Activated CD4-positive, alpha-beta memory T cell treated with anti-CD3 and anti-CD28 coated beads, Interleukin-2, amount 10 ng/mL, durations not matched to agents 7 days and 5 days (primary cell): ENCODE data around the gene RFC3. TPM values are rescaled to one million over a fixed set of nuclear protein-coding genes. Genes with fewer than 3 reads are reported as not detected.

Experiments
- CTCF ChIA-PET: fragments of 350-600 bp; sonication (Branson Sonifier 250); formaldehyde crosslinking; loops from one replicate; lab custom pipeline; 2021; ENCODE audit warnings: antibody characterized with exemption, inconsistent platforms; lab: Charles Lee
- POLR2A ChIA-PET: fragments of 350-600 bp; sonication (Branson Sonifier 250); formaldehyde crosslinking; loops from one replicate; lab custom pipeline; 2021; ENCODE audit warnings: antibody characterized with exemption; lab: Charles Lee
- DNase-seq: peaks from one replicate; pipeline ENCODE4 v3.0.0-alpha.2; 2020
- H3K27ac Mint-ChIP-seq: one replicate; pipeline ENCODE4 v1.8.0; 2021; ENCODE audit warnings: mild to moderate bottlenecking, mixed read lengths
- H3K27me3 Mint-ChIP-seq: one replicate; pipeline ENCODE4 v1.8.0; 2021; ENCODE audit warnings: mixed read lengths
- H3K36me3 Mint-ChIP-seq: one replicate; pipeline ENCODE4 v1.8.0; 2021; ENCODE audit warnings: low read depth, mixed read lengths
- H3K4me1 Mint-ChIP-seq: one replicate; pipeline ENCODE4 v1.8.0; 2021; ENCODE audit warnings: mixed read lengths
- H3K4me3 Mint-ChIP-seq: one replicate; pipeline ENCODE4 v1.8.0; 2021; ENCODE audit warnings: mild to moderate bottlenecking, mixed read lengths
- H3K9me3 Mint-ChIP-seq: one replicate; pipeline ENCODE4 v1.8.0; 2021; ENCODE audit warnings: mixed read lengths
- total RNA-seq, 2 experiments: library from RNA; stranded (reverse); gene quantifications; one replicate each; pipeline ENCODE4 v1.2.3, GENCODE V29; 2021

The RFC3 gene
- total RNA-seq, 2 experiments from 2014 or later = 34.9 to 35.2 TPM

GRCh38 chr13:33817513-33817900 is 442 bp upstream of the RFC3 start:
- ChIA-PET POLR2A (interaction anchor here (1.1 to 3.2 kb wide), 12 partner anchors 11 to 1502 kb away, joined by 4 to 28 read pairs (median 6); partner anchors contain the start of genes BRCA2 and ZAR1L), CTCF (interaction anchor here (0.7 to 1.6 kb wide), 6 partner anchors 16 to 1279 kb away, joined by 3 to 9 read pairs (median 3); partner anchors contain the start of gene N4BP2L2)
- Mint-ChIP-seq H3K27ac (peak overlapping the region; percentile 84), H3K36me3 (peaks cover 29% of the 10 kb centered on the region), H3K4me3 (peak overlapping the region; percentile 98), H3K4me1 (peaks cover 46% of the 10 kb centered on the region), H3K27me3 (peaks cover 3% of the 10 kb centered on the region), H3K9me3 (no peaks in the 10 kb centered on the region)
- DNase-seq = no peak

DNA sequence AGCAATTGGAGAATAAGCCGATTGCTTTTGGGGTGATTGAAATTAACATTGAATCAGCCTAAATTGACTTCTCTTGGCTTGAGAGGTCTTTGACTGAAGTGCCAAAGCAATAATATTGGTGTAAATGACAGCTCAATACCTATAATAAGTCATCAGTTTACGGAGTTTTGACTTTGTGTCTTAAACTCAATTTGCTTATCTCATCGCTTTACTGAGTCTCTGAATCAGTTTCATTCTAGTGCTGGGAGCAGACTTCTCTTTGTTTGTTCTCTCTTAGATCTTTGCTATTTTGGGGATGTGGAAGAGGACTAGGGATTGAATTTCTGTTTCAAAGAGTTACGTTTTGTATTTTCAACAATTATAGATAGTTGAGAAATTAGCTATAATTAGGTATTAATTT is 7.1 kb downstream of the RFC3 start:
- DNase-seq = no peak
- no peaks in the 10 kb centered on the region for H3K27me3 Mint-ChIP-seq
- no peaks in the 10 kb centered on the region for H3K9me3 Mint-ChIP-seq
- peaks cover 65% of the 10 kb centered on the region for H3K36me3 Mint-ChIP-seq
- no peak overlapping the region for H3K4me3 Mint-ChIP-seq
- no peak overlapping the region for H3K27ac Mint-ChIP-seq
- CTCF ChIA-PET = no interaction called here
- peaks cover 39% of the 10 kb centered on the region for H3K4me1 Mint-ChIP-seq
- POLR2A ChIA-PET = interaction anchor here (0.9 kb wide), 1 partner anchor 10 kb away, joined by 3 read pairs; no protein-coding TSS in a partner anchor

- CTCF ChIA-PET = no interaction called here
- Mint-ChIP-seq H3K36me3 (peaks cover 69% of the 10 kb centered on the region), H3K9me3 (no peaks in the 10 kb centered on the region), H3K27me3 (no peaks in the 10 kb centered on the region), H3K27ac (no peak overlapping the region), H3K4me3 (no peak overlapping the region), H3K4me1 (peaks cover 22% of the 10 kb centered on the region)
- POLR2A ChIA-PET = interaction anchor here (0.7 kb wide), 1 partner anchor 9 kb away, joined by 3 read pairs; no protein-coding TSS in a partner anchor
- DNase-seq = no peak
Measured at GRCh38 chr13:33827139-33827538, 9.2 kb downstream of the RFC3 start.

GRCh38 chr13:33828431-33829129 is 10.6 kb downstream of the RFC3 start:
- H3K27me3 Mint-ChIP-seq = no peaks in the 10 kb centered on the region
- ChIA-PET CTCF (no interaction called here), POLR2A (interaction anchor here (2.0 kb wide), 1 partner anchor 10 kb away, joined by 8 read pairs; the partner anchor contains the start of gene RFC3)
- peaks cover 62% of the 10 kb centered on the region for H3K36me3 Mint-ChIP-seq
- no peaks in the 10 kb centered on the region for H3K9me3 Mint-ChIP-seq
- DNase-seq = no peak
- H3K4me1 Mint-ChIP-seq = peaks cover 10% of the 10 kb centered on the region
- H3K27ac Mint-ChIP-seq = peak overlapping the region; percentile 31
- no peak overlapping the region for H3K4me3 Mint-ChIP-seq

GRCh38 chr13:33832872-33833271 is 14.9 kb downstream of the RFC3 start:
- ChIA-PET POLR2A (no interaction called here), CTCF (no interaction called here)
- H3K4me3 Mint-ChIP-seq = no peak overlapping the region
- no peak overlapping the region for H3K27ac Mint-ChIP-seq
- H3K36me3 Mint-ChIP-seq = peaks cover 72% of the 10 kb centered on the region
- H3K27me3 Mint-ChIP-seq = no peaks in the 10 kb centered on the region
- peaks cover 3% of the 10 kb centered on the region for H3K4me1 Mint-ChIP-seq
- no peaks in the 10 kb centered on the region for H3K9me3 Mint-ChIP-seq
- no peak for DNase-seq

DNA sequence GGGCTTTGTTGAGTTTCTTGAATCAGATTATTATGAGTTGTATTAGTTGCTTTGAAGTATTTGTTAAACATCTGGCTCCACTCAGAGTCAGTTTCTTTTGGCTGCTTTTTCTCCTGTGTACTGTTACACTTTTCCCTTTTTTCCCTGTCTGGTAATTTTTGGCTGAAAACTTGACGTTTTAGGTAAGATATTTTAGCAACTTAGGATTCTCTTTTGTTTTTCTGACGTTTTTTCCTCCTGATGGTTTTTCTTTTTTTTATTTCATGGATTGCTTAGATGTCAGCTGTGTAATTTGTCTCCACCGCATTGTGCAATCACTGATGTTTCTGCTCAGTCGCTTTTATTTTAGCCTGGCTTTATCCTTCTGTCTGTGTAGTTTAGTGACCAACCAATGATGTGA is 20.7 kb downstream of the RFC3 start:
- peaks cover 69% of the 10 kb centered on the region for H3K36me3 Mint-ChIP-seq
- DNase-seq = no peak
- no peak overlapping the region for H3K4me3 Mint-ChIP-seq
- ChIA-PET CTCF (no interaction called here), POLR2A (no interaction called here)
- H3K27me3 Mint-ChIP-seq = no peaks in the 10 kb centered on the region
- H3K9me3 Mint-ChIP-seq = no peaks in the 10 kb centered on the region
- H3K27ac Mint-ChIP-seq = no peak overlapping the region
- H3K4me1 Mint-ChIP-seq = no peaks in the 10 kb centered on the region

- H3K27me3 Mint-ChIP-seq = no peaks in the 10 kb centered on the region
- POLR2A ChIA-PET = interaction anchor here (1.6 kb wide), 1 partner anchor 22 kb away, joined by 5 read pairs; the partner anchor contains the start of gene RFC3
- H3K27ac Mint-ChIP-seq = no peak overlapping the region
- no peaks in the 10 kb centered on the region for H3K4me1 Mint-ChIP-seq
- H3K36me3 Mint-ChIP-seq = peaks cover 68% of the 10 kb centered on the region
- no peak overlapping the region for H3K4me3 Mint-ChIP-seq
- CTCF ChIA-PET = no interaction called here
- H3K9me3 Mint-ChIP-seq = no peaks in the 10 kb centered on the region
- DNase-seq = no peak
Measured at GRCh38 chr13:33840402-33840801, 22.5 kb downstream of the RFC3 start.

GRCh38 chr13:33842207-33842606 is 24.3 kb downstream of the RFC3 start:
- Mint-ChIP-seq H3K27me3 (no peaks in the 10 kb centered on the region), H3K36me3 (peaks cover 69% of the 10 kb centered on the region), H3K9me3 (no peaks in the 10 kb centered on the region), H3K4me3 (no peak overlapping the region), H3K4me1 (no peaks in the 10 kb centered on the region), H3K27ac (no peak overlapping the region)
- no peak for DNase-seq
- ChIA-PET CTCF (no interaction called here), POLR2A (interaction anchor here (0.9 kb wide), 1 partner anchor 14 kb away, joined by 3 read pairs; no protein-coding TSS in a partner anchor)

DNA sequence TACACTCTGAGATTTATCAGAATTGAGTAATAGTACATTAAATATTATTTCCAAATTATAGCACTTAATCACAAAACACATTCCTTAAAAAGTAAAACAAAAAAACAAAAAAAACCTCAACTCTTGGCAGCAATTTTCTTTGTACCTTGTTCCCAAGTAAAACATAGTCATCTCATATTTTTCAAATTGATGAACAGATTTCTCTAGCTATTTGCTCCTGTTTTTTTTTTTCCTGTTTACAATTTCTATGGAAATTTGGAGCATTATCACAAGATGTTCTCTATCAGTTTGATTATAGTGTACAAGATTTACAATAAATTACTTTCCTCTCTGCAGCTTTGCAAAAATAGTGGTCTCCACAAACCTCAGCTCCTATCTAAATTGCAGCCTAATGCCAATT is 25.0 kb downstream of the RFC3 start:
- POLR2A ChIA-PET = interaction anchor here (1.6 kb wide), 1 partner anchor 25 kb away, joined by 7 read pairs; the partner anchor contains the start of gene RFC3
- Mint-ChIP-seq H3K27me3 (no peaks in the 10 kb centered on the region), H3K9me3 (no peaks in the 10 kb centered on the region), H3K36me3 (peaks cover 72% of the 10 kb centered on the region), H3K4me1 (no peaks in the 10 kb centered on the region), H3K27ac (no peak overlapping the region), H3K4me3 (no peak overlapping the region)
- no peak for DNase-seq
- CTCF ChIA-PET = no interaction called here

DNA sequence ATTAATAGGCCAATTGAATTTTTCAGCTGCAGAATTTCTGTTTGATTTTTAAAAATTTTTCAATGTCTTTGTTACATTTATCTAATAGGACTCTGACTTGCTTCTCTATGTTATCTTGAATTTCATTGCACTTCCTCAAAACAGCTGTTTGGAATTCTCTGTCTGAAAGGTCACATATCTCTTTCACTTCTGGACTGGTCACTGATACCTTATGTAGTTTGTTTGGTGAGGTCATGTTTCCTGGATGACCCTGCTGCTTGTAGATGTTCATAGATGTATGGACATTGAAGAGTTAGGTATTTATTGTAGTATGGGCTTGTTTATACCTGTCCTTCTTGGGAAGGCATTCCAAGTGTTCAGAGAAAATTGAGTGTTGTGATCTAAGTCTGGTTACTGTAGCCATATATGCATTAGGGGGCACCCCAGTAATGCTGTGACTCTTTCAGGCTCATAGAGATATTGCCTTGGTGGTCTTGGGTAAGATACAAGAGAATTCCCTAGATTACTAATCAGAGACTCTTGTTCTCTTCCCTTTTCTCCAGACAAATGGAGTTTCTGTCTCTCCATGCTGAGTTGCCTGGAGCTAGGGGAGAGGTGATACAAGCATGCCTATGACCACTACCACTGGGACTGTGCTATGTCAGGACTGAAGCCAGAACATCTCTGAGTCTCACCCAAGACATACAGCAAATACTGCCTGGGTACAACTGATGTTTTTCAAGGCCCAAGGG is 27.8 kb downstream of the RFC3 start:
- ChIA-PET POLR2A (no interaction called here), CTCF (no interaction called here)
- H3K27me3 Mint-ChIP-seq = no peaks in the 10 kb centered on the region
- DNase-seq = no peak
- no peaks in the 10 kb centered on the region for H3K9me3 Mint-ChIP-seq
- H3K27ac Mint-ChIP-seq = no peak overlapping the region
- peaks cover 64% of the 10 kb centered on the region for H3K36me3 Mint-ChIP-seq
- no peaks in the 10 kb centered on the region for H3K4me1 Mint-ChIP-seq
- no peak overlapping the region for H3K4me3 Mint-ChIP-seq

DNA sequence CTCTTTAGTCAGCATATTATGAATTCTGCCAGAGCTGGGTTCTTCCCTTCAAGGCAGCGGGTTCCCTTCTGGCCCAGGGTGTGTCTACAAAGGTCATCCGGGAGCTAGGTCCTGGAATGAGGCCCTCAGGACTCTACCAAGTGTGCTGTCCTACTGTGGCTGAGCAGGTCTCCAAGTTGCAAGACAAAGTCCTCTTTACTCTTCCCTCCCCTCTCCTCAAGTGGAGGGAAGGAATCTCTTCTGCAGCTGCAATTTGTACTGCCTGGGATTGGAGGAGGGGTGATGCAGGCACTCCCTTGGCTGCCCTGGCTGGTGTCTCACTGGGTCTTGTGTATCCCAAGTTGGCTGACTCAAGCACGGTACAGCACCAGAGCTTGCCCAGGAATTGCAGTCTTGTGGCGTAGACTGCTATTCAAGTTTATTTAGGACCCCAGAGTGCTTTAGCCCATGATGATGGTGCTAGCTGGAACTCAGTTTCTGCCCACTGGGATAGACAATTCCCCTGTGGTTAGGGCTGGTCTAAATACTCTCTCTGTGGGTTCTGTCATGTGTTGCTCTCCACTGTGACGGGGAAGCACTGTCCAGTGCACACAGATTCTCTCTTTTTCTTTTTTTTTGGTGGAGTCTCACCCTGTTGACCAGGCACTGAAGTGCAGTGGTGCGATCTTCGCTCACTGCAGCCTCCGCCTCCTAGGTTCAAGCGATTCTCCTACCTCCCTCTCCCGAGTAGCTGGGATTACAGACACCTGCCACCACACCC is 28.5 kb downstream of the RFC3 start:
- no peak for DNase-seq
- ChIA-PET POLR2A (no interaction called here), CTCF (no interaction called here)
- Mint-ChIP-seq H3K4me1 (no peaks in the 10 kb centered on the region), H3K9me3 (no peaks in the 10 kb centered on the region), H3K27me3 (no peaks in the 10 kb centered on the region), H3K4me3 (no peak overlapping the region), H3K36me3 (peaks cover 68% of the 10 kb centered on the region), H3K27ac (no peak overlapping the region)

GRCh38 chr13:33849211-33849610 is 31.3 kb downstream of the RFC3 start:
- ChIA-PET POLR2A (interaction anchor here (2.5 kb wide), 1 partner anchor 31 kb away, joined by 7 read pairs; the partner anchor contains the start of gene RFC3), CTCF (no interaction called here)
- no peak for DNase-seq
- Mint-ChIP-seq H3K4me1 (no peaks in the 10 kb centered on the region), H3K9me3 (no peaks in the 10 kb centered on the region), H3K27me3 (no peaks in the 10 kb centered on the region), H3K27ac (no peak overlapping the region), H3K4me3 (no peak overlapping the region), H3K36me3 (peaks cover 54% of the 10 kb centered on the region)
